Stomach (tissue), 4 donors: ENCODE measurements around the gene COL23A1.

ENCODE experiments used
- POLR2A ChIP-seq, 4 donors: fragments of 450-650 bp; IDR thresholded peaks; one replicate each; pipeline ENCODE4 v1.6.1; 2016; ENCODE audit warnings: antibody characterized with exemption in 4 of 4, control low read depth in 2 of 4, mild to moderate bottlenecking in 1 of 4, moderate library complexity in 1 of 4
- TF ChIP-seq, protein P1 (sequence below), 7 experiments: fragments of 450-650 bp in 4 of 7; fragments of 200-600 bp in 3 of 7; sonication (generic) in 3 of 7; IDR thresholded peaks; one replicate each; pipeline ENCODE4 v1.5.1; 2016 to 2019; ENCODE audit warnings: antibody characterized with exemption in 7 of 7, control low read depth in 2 of 7, mild to moderate bottlenecking in 1 of 7

DNA sequence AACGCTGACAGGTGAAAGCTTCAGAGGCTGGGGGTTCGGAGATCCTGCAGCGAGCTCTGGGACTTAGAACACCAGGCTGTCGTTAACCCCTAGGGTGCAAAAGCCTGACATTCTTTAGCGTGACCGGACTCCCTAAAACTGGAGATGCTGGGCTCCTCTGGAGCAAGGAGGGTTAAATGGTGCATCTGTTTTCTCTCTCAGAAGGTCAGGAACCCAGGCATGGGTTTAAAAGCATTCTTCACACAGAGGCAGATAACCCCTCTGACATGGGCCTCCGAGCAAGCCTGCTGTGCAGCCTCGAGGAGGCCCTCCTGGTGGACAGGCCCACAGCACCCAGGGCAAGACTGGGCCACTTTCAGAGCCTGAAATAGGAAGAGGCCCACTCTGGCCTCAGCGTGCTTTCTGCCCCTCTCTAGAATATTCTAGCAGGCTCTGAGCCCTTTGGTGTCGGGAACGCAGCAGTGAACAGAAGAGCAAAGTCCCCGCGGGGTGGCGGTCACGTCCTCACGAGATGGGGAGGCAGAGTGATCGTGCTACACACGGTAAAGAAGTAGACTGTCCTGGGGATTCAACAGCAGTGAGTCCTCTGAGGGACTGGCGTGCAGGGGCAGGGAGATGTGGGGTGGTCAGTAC, 124.8 kb downstream of the COL23A1 start:
- TF ChIP-seq, protein P1, sequence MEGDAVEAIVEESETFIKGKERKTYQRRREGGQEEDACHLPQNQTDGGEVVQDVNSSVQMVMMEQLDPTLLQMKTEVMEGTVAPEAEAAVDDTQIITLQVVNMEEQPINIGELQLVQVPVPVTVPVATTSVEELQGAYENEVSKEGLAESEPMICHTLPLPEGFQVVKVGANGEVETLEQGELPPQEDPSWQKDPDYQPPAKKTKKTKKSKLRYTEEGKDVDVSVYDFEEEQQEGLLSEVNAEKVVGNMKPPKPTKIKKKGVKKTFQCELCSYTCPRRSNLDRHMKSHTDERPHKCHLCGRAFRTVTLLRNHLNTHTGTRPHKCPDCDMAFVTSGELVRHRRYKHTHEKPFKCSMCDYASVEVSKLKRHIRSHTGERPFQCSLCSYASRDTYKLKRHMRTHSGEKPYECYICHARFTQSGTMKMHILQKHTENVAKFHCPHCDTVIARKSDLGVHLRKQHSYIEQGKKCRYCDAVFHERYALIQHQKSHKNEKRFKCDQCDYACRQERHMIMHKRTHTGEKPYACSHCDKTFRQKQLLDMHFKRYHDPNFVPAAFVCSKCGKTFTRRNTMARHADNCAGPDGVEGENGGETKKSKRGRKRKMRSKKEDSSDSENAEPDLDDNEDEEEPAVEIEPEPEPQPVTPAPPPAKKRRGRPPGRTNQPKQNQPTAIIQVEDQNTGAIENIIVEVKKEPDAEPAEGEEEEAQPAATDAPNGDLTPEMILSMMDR (IDR thresholded peaks at IDR 0.05), result no peak
- TF ChIP-seq POLR2A (IDR thresholded peaks at IDR 0.05), result no peak
